Measurements from ENCODE around the gene BAIAP2. TPM values are rescaled to one million over a fixed set of nuclear protein-coding genes. Genes with fewer than 3 reads are reported as not detected.

BAIAP2 gene
- total RNA-seq, 1 donor from 2014 or later: 80.3 TPM

GRCh38 chr17:81135505-81136278, 100.7 kb downstream of the BAIAP2 start:
- Histone ChIP-seq H3K36me3 (ENCODE audit: control insufficient read depth, insufficient read depth, low read length) (no peaks in the 10 kb centered on the region), H3K4me3 (ENCODE audit: low read depth, low read length) (no peak overlapping the region), H3K27me3 (ENCODE audit: control insufficient read depth, insufficient read depth, low read length) (peaks cover 18% of the 10 kb centered on the region)
- no peak for DNase-seq (ENCODE audit: low read depth)
- TF ChIP-seq, protein P1, sequence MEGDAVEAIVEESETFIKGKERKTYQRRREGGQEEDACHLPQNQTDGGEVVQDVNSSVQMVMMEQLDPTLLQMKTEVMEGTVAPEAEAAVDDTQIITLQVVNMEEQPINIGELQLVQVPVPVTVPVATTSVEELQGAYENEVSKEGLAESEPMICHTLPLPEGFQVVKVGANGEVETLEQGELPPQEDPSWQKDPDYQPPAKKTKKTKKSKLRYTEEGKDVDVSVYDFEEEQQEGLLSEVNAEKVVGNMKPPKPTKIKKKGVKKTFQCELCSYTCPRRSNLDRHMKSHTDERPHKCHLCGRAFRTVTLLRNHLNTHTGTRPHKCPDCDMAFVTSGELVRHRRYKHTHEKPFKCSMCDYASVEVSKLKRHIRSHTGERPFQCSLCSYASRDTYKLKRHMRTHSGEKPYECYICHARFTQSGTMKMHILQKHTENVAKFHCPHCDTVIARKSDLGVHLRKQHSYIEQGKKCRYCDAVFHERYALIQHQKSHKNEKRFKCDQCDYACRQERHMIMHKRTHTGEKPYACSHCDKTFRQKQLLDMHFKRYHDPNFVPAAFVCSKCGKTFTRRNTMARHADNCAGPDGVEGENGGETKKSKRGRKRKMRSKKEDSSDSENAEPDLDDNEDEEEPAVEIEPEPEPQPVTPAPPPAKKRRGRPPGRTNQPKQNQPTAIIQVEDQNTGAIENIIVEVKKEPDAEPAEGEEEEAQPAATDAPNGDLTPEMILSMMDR (IDR thresholded peaks at IDR 0.05; ENCODE audit: insufficient read depth, low read length, poor library complexity, severe bottlenecking): no peak

DNA sequence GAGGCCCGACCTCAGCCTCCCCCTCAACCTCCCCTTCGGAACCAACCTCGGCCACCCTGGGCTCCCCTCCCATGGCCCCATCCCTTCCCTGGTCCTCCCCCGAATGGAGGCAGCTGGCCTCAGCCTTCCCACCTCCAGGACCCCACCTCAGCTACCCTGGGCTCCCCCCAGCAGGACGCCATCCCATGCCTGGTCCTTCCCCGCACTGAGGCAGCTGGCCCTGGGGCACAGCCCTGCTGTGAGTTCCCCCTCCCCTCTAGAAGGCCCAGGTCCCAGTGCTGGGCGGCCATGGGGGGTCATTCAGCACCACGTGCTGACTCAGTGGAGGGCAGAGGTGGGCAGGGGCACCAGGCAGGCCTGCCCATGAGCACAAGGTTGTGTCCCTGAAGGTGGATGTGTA, 101.4 kb downstream of the BAIAP2 start:
- TF ChIP-seq, protein P1 (IDR thresholded peaks at IDR 0.05; ENCODE audit: insufficient read depth, low read length, poor library complexity, severe bottlenecking): no peak
- peaks cover 18% of the 10 kb centered on the region for H3K27me3 ChIP-seq (ENCODE audit: control insufficient read depth, insufficient read depth, low read length)
- H3K4me3 ChIP-seq (ENCODE audit: low read depth, low read length): no peak overlapping the region
- no peak for DNase-seq (ENCODE audit: low read depth)
- no peaks in the 10 kb centered on the region for H3K36me3 ChIP-seq (ENCODE audit: control insufficient read depth, insufficient read depth, low read length)

- TF ChIP-seq, protein P1 (IDR thresholded peaks at IDR 0.05; ENCODE audit: insufficient read depth, low read length, poor library complexity, severe bottlenecking): no peak
- Histone ChIP-seq H3K27me3 (ENCODE audit: control insufficient read depth, insufficient read depth, low read length) (peaks cover 18% of the 10 kb centered on the region), H3K36me3 (ENCODE audit: control insufficient read depth, insufficient read depth, low read length) (no peaks in the 10 kb centered on the region), H3K4me3 (ENCODE audit: low read depth, low read length) (no peak overlapping the region)
- no peak for DNase-seq (ENCODE audit: low read depth)
Measured at GRCh38 chr17:81137248-81137647, 102.3 kb downstream of the BAIAP2 start.

DNA sequence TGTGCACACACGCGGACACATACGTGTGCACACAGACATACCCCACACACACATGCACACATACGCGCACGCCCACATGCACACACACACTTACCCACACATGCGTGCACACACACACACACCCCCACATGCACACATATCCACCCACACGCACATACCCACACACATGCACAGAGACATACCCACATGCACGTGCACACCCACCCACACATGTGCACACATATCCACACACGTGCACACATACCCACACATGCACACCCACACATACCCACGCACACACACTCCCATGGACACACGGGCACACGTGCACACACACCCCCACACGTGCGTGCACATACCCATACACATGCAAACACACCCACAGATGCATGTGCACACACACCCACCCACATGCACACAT, 103.1 kb downstream of the BAIAP2 start:
- DNase-seq (ENCODE audit: low read depth): no peak
- TF ChIP-seq, protein P1 (IDR thresholded peaks at IDR 0.05; ENCODE audit: insufficient read depth, low read length, poor library complexity, severe bottlenecking): no peak
- Histone ChIP-seq H3K4me3 (ENCODE audit: low read depth, low read length) (no peak overlapping the region), H3K36me3 (ENCODE audit: control insufficient read depth, insufficient read depth, low read length) (no peaks in the 10 kb centered on the region), H3K27me3 (ENCODE audit: control insufficient read depth, insufficient read depth, low read length) (peaks cover 18% of the 10 kb centered on the region)

GRCh38 chr17:81138500-81138899, 103.5 kb downstream of the BAIAP2 start:
- Histone ChIP-seq H3K4me3 (ENCODE audit: low read depth, low read length) (no peak overlapping the region), H3K36me3 (ENCODE audit: control insufficient read depth, insufficient read depth, low read length) (no peaks in the 10 kb centered on the region), H3K27me3 (ENCODE audit: control insufficient read depth, insufficient read depth, low read length) (peaks cover 16% of the 10 kb centered on the region)
- TF ChIP-seq, protein P1 (IDR thresholded peaks at IDR 0.05; ENCODE audit: insufficient read depth, low read length, poor library complexity, severe bottlenecking): no peak
- DNase-seq (ENCODE audit: low read depth): no peak

DNA sequence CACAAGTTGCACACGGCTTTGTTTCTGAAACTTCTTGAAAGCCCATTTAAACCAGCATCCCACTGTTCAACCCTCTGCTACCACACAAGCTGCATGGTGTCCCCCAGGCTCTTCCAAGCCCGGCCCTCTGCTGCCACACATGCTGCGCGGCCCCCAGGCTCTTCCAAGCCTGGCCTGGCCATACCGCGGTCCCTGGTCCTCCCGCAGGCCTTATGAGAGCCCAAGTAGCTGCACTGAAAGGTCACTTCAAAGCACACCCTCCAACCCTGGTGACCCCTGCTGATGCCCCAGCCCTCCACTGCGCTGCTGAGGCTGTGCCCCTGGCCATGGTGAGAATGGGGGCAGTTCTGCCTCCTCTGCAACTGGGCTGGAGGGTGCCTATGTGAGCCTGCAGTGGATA, 104.5 kb downstream of the BAIAP2 start:
- DNase-seq (ENCODE audit: low read depth): no peak
- TF ChIP-seq, protein P1 (IDR thresholded peaks at IDR 0.05; ENCODE audit: insufficient read depth, low read length, poor library complexity, severe bottlenecking): no peak
- peaks cover 16% of the 10 kb centered on the region for H3K27me3 ChIP-seq (ENCODE audit: control insufficient read depth, insufficient read depth, low read length)
- no peak overlapping the region for H3K4me3 ChIP-seq (ENCODE audit: low read depth, low read length)
- no peaks in the 10 kb centered on the region for H3K36me3 ChIP-seq (ENCODE audit: control insufficient read depth, insufficient read depth, low read length)
